Heart left ventricle (tissue), 16 donors: ENCODE data around the gene MB. TPM values are rescaled to one million over a fixed set of nuclear protein-coding genes. Genes with fewer than 3 reads are reported as not detected.

Experiments used
- ATAC-seq, 4 donors: fragments of 200-7000 bp; cut with Tn5 transposase; one replicate each; pipeline ENCODE4 v1.9.1; 2020 to 2022; ENCODE audit warnings: moderate library complexity in 4 of 4, mild to moderate bottlenecking in 3 of 4, moderate number of reproducible peaks in 1 of 4
- DNase-seq, 5 donors: peaks; one replicate each; pipeline ENCODE4 v3.0.0-alpha.2; 2020
- H3K27ac ChIP-seq, 12 donors: fragments of 200-600 bp; sonication (generic) in 4 of 12; one replicate each; pipeline versions ENCODE4 v1.5.0 to v1.8.0; 2016 to 2022; ENCODE audit warnings: mild to moderate bottlenecking in 2 of 12
- H3K27me3 ChIP-seq, 9 donors: fragments of 200-600 bp; sonication (generic) in 2 of 9; one replicate each; pipeline versions ENCODE4 v1.5.1 to v1.8.0; 2016 to 2022; ENCODE audit warnings: mild to moderate bottlenecking in 3 of 9
- H3K36me3 ChIP-seq, 9 donors: fragments of 200-600 bp; sonication (generic) in 2 of 9; one replicate each; pipeline versions ENCODE4 v1.5.0 to v1.8.0; 2018 to 2022; ENCODE audit warnings: mild to moderate bottlenecking in 2 of 9
- H3K4me1 ChIP-seq, 12 donors: fragments of 200-600 bp; sonication (generic) in 4 of 12; one replicate each; pipeline versions ENCODE4 v1.5.0 to v1.8.0; 2016 to 2022; ENCODE audit warnings: mild to moderate bottlenecking in 3 of 12
- H3K4me3 ChIP-seq, 12 donors: fragments of 200-600 bp; sonication (generic) in 4 of 12; one replicate each; pipeline versions ENCODE4 v1.5.0 to v1.8.0; 2017 to 2022; ENCODE audit warnings: mild to moderate bottlenecking in 9 of 12, moderate library complexity in 4 of 12
- H3K9me3 ChIP-seq, 12 donors: fragments of 200-600 bp; sonication (generic) in 4 of 12; one replicate each; pipeline versions ENCODE4 v1.5.0 to v1.8.0; 2016 to 2022; ENCODE audit warnings: mild to moderate bottlenecking in 1 of 12
- CTCF ChIP-seq, 12 donors: fragments of 200-600 bp; sonication (generic) in 4 of 12; IDR thresholded peaks; one replicate each; pipeline versions ENCODE4 v1.5.0 to v1.8.0; 2018 to 2022; ENCODE audit warnings: antibody characterized with exemption in 12 of 12, mild to moderate bottlenecking in 5 of 12
- POLR2A ChIP-seq, 2 donors: fragments of 450-650 bp; IDR thresholded peaks; one replicate each; pipeline ENCODE4 v1.6.1; 2017; ENCODE audit warnings: antibody characterized with exemption in 2 of 2, mild to moderate bottlenecking in 2 of 2, moderate library complexity in 2 of 2
- WGBS, 4 donors: extraction: QIAGEN DNeasy Blood & Tissue Kit in 2 of 4; methylation state at CpG; one replicate each; pipeline versions ENCODE4 v1.1.5 to v1.1.7; 2013 to 2018; 5-methylcytosine and 5-hydroxymethylcytosine counted together
- intact Hi-C, 10 donors: fragments of 100-400 bp; cut with DNase I; formaldehyde crosslinking; loops; one replicate each; pipeline versions ENCODE4 v1.11.1 to v1.14.2; 2022
- polyA plus RNA-seq, 2 donors: library from polyadenylated mRNA; stranded (reverse); fragments of 200-250 nt; gene quantifications; one replicate each; pipeline ENCODE4 v1.2.3, GENCODE V29; 2013
- total RNA-seq, 9 donors: library from RNA; depleted of rRNA in 2 of 9; stranded (reverse); fragments of >200 nt in 2 of 9; fragmentation: NEBNext Ultra II Directional in 3 of 9; extraction: Animal tissue kit (Norgen Biotek cat#: 25700) in 3 of 9; gene quantifications; one replicate each; pipeline versions ENCODE4 v1.1.0 to v1.2.4, GENCODE V29; 2016 to 2023
- donor health status: ischemic (EF 13 %, LVEDD 7.1; RV severe dilation, severe dysfunction).
- donor health status: healthy with polysubstance abuse.
- donor health status: DM: no; HTN: yes; CAD: no.
- donor health status: DM: no; HTN: no; CAD: no.
- donor health status: ischemic (EF 25% LVEDD 6.9; RV normal size, moderate dysfunction).
- donor health status: ischemic (EF 25% LVEDD 5.7; RV mildly dilated, moderate dysfunction).
- donor health status: healthy.
- donor health status: DM: yes; HTN: yes; CAD: no.
- donor health status: ischemic (EF 35%, LVEDD 5.7; RV mildly dilated, moderate dysfunction).
- donor health status: nonischemic (EF 11% LVEDD 7.7; RV severe dilation, severe dysfunction).
- donor health status: DM: yes; HTN: yes; CAD: no.
- donor health status: PGD.
- donor health status: ischemic (EF 29% LVEDD 5.4; RV normal size, mild dysfunction).
- donor health status: nonischemic (EF 23%, LVEDD 6.1; RV moderate dilation, normal function).

MB gene
- total and polyA plus RNA-seq, 11 donors: 6,181 to 16,840 (median 13,341) TPM

- ATAC-seq (no peak), DNase-seq (no peak)
- intact Hi-C loops: no loop called here
- H3K4me1 ChIP-seq: peaks cover 0 to 47% (median 19%) of the 10 kb centered on the region in 12 donors
- H3K27me3 ChIP-seq: peaks cover 0 to 3% (median 0%) of the 10 kb centered on the region in 9 donors
- peak overlapping the region in 2 of 12 donors; percentile 27 to 36 for H3K27ac ChIP-seq
- H3K4me3 ChIP-seq: no peak overlapping the region
- WGBS, 4 donors: 66 to 75% (median 70%) methylated on average over 10 of the region's 10 CpGs
- no peaks in the 10 kb centered on the region for H3K9me3 ChIP-seq
- TF ChIP-seq POLR2A (IDR thresholded peaks at IDR 0.05) (no peak), CTCF (IDR thresholded peaks at IDR 0.05) (no peak)
- no peaks in the 10 kb centered on the region for H3K36me3 ChIP-seq
These were observed 51.9 kb downstream of the MB start for GRCh38 chr22:35564975-35565867.

GRCh38 chr22:35563211-35563610, 53.9 kb downstream of the MB start:
- TF ChIP-seq CTCF (IDR thresholded peaks at IDR 0.05): no peak
- TF ChIP-seq POLR2A (IDR thresholded peaks at IDR 0.05): no peak
- Histone ChIP-seq H3K27ac (peak overlapping the region in 1 of 12 donors; percentile 20), H3K36me3 (no peaks in the 10 kb centered on the region), H3K4me3 (no peak overlapping the region), H3K27me3 (peaks cover 0 to 3% (median 0%) of the 10 kb centered on the region in 9 donors), H3K4me1 (peaks cover 0 to 36% (median 15%) of the 10 kb centered on the region in 12 donors), H3K9me3 (no peaks in the 10 kb centered on the region)
- 48 to 66% (median 53%) methylated on average over 7 of the region's 7 CpGs for WGBS, 4 donors
- ATAC-seq (peak in 1 of 4 donors; percentile 16), DNase-seq (no peak)
- intact Hi-C loops: no loop called here

GRCh38 chr22:35561796-35562526, 55.2 kb downstream of the MB start:
- Histone ChIP-seq H3K27me3 (peaks cover 0 to 3% (median 0%) of the 10 kb centered on the region in 9 donors), H3K4me1 (peaks cover 0 to 27% (median 15%) of the 10 kb centered on the region in 12 donors), H3K27ac (no peak overlapping the region), H3K4me3 (no peak overlapping the region), H3K36me3 (no peaks in the 10 kb centered on the region), H3K9me3 (no peaks in the 10 kb centered on the region)
- 90 to 93% (median 92%) methylated on average over 20 of the region's 20 CpGs for WGBS, 4 donors
- DNase-seq (no peak), ATAC-seq (no peak)
- intact Hi-C loops: no loop called here
- TF ChIP-seq CTCF (IDR thresholded peaks at IDR 0.05): no peak

GRCh38 chr22:35560824-35561223, 56.3 kb downstream of the MB start:
- H3K27me3 ChIP-seq: peaks cover 0 to 3% (median 0%) of the 10 kb centered on the region in 9 donors
- H3K4me3 ChIP-seq: no peak overlapping the region
- DNase-seq (no peak), ATAC-seq (no peak)
- H3K27ac ChIP-seq: no peak overlapping the region
- H3K9me3 ChIP-seq: no peaks in the 10 kb centered on the region
- no peaks in the 10 kb centered on the region for H3K36me3 ChIP-seq
- intact Hi-C loops: no loop called here
- no peak for TF ChIP-seq CTCF (IDR thresholded peaks at IDR 0.05)
- TF ChIP-seq POLR2A (IDR thresholded peaks at IDR 0.05): no peak
- H3K4me1 ChIP-seq: peaks cover 0 to 26% (median 14%) of the 10 kb centered on the region in 12 donors
- WGBS, 4 donors: 86 to 93% (median 91%) methylated on average over 1 of the region's 1 CpG
